H7 (cell line): Measurements from ENCODE around the gene TET2. TPM values are rescaled to one million over a fixed set of nuclear protein-coding genes. Genes with fewer than 3 reads are reported as not detected.

Experiments used
- DNase-seq: peaks from one replicate; pipeline ENCODE4 v3.0.0; 2012
- H3K27me3 ChIP-seq: 2 replicates; pipeline ENCODE4 v1.6.0; 2011; ENCODE audit warnings: mild to moderate bottlenecking, low read length; ENCODE audit not compliant: control insufficient read depth, insufficient read depth
- H3K36me3 ChIP-seq: replicated peaks from 2 replicates; pipeline ENCODE4 v1.5.1; 2011; ENCODE audit warnings: low read length; ENCODE audit not compliant: control insufficient read depth, insufficient read depth
- H3K4me3 ChIP-seq: 2 replicates; pipeline ENCODE4 v1.5.1; 2011; ENCODE audit warnings: low read depth, mild to moderate bottlenecking, control low read depth, low read length, moderate library complexity; ENCODE audit not compliant: insufficient read depth
- total RNA-seq: library from RNA; depleted of rRNA; stranded (reverse); fragments of >200 nt; shearing (Covaris generic); gene quantifications from 2 replicates; pipeline ENCODE4 v1.2.3, GENCODE V29; 2014

TET2 gene
- total RNA-seq, 1 experiment from 2014 or later = 0.59 TPM

GRCh38 chr4:105265689-105266088 is 119.0 kb downstream of the TET2 start:
- no peaks in the 10 kb centered on the region for H3K27me3 ChIP-seq
- DNase-seq = no peak

DNA sequence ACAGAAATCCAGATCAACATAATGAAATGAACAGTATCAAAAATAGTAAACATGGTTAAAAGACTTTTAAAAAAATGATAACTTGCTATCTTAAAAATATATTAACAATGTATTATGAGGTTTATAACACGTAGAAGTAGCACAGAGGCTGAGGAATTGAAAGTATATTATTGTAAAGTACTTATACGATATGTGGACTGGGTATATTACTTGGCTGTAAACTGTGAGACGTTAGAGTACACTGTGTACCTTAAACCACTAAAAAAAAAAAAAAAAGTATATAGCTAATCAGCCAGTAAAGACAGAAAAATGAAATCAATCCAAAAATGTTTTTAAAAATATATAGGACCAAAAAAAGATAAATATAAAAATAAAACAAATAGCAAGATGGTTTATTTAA is 120.6 kb downstream of the TET2 start:
- H3K36me3 ChIP-seq = no peaks in the 10 kb centered on the region
- DNase-seq = no peak
- no peaks in the 10 kb centered on the region for H3K27me3 ChIP-seq
- H3K4me3 ChIP-seq = no peak overlapping the region

More at GRCh38 chr4:105265689-105266088, 119.0 kb downstream of the TET2 start:
- no peak overlapping the region for H3K4me3 ChIP-seq
- no peaks in the 10 kb centered on the region for H3K36me3 ChIP-seq

- no peak for DNase-seq
- Histone ChIP-seq H3K36me3 (no peaks in the 10 kb centered on the region; the same call in 1 of the 2 replicates), H3K4me3 (no peak overlapping the region), H3K27me3 (no peaks in the 10 kb centered on the region)
These were observed 125.3 kb downstream of the TET2 start for GRCh38 chr4:105272002-105272401.

- H3K4me3 ChIP-seq = no peak overlapping the region
- H3K36me3 ChIP-seq = no peaks in the 10 kb centered on the region; the same call in 1 of the 2 replicates
- no peaks in the 10 kb centered on the region for H3K27me3 ChIP-seq
- DNase-seq = no peak
These were observed 126.6 kb downstream of the TET2 start for GRCh38 chr4:105273230-105273629.

DNA sequence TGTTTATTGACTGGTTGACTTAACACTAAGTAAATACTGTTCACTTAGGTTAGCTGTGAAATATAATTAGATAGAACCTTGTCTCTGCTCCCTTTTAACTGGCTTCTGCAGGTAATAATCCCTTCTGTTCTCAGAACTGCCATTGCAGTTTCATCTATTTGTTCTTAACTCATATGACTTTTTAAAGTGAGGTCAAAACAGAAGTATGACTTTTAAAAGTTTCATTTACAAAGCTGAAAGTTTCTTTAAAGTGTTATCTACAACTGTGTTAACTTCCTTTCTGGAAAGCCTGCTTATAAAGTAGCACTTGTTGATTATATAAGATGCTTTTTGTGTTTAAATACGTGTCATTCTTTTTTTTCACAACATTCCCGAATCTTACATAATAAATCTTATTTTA is 127.4 kb downstream of the TET2 start:
- Histone ChIP-seq H3K27me3 (no peaks in the 10 kb centered on the region), H3K36me3 (no peaks in the 10 kb centered on the region; the same call in 1 of the 2 replicates), H3K4me3 (no peak overlapping the region)
- no peak for DNase-seq

DNA sequence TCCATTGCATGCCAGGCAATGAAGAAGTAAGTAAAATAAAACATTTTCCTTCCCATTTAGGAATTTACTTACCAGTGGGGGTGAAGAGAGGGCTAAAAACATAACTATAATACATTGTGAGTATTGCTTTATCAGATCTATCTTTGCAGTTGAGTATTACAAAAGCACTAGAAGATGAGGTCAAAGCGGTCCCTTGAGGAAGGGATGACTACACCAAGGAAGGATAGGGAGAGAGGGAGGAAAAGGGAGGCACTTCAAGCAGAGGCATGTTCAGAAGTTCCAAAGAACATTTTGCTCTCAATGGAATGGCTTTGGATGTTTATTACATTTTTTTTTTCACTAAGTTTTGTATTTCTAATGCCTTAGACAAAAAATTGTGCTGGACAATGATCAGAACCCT is 127.8 kb downstream of the TET2 start:
- H3K27me3 ChIP-seq = no peaks in the 10 kb centered on the region
- no peak overlapping the region for H3K4me3 ChIP-seq
- H3K36me3 ChIP-seq = no peaks in the 10 kb centered on the region; the same call in 1 of the 2 replicates
- no peak for DNase-seq

- Histone ChIP-seq H3K27me3 (no peaks in the 10 kb centered on the region), H3K4me3 (no peak overlapping the region), H3K36me3 (no peaks in the 10 kb centered on the region; the same call in 1 of the 2 replicates)
- DNase-seq = no peak
These were observed 129.9 kb downstream of the TET2 start for GRCh38 chr4:105276361-105277104.

- DNase-seq = no peak
- Histone ChIP-seq H3K4me3 (no peak overlapping the region), H3K27me3 (no peaks in the 10 kb centered on the region), H3K36me3 (no peaks in the 10 kb centered on the region; the same call in 1 of the 2 replicates)
These were observed 131.0 kb downstream of the TET2 start for GRCh38 chr4:105277702-105278101.

DNA sequence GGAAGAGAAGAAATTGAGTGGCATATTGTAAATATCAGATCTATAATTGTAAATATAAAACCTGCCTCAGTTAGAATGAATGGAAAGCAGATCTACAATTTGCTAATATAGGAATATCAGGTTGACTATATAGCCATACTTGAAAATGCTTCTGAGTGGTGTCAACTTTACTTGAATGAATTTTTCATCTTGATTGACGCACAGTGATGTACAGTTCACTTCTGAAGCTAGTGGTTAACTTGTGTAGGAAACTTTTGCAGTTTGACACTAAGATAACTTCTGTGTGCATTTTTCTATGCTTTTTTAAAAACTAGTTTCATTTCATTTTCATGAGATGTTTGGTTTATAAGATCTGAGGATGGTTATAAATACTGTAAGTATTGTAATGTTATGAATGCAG is 132.6 kb downstream of the TET2 start:
- Histone ChIP-seq H3K36me3 (no peaks in the 10 kb centered on the region; the same call in 1 of the 2 replicates), H3K27me3 (no peaks in the 10 kb centered on the region), H3K4me3 (no peak overlapping the region)
- no peak for DNase-seq

DNA sequence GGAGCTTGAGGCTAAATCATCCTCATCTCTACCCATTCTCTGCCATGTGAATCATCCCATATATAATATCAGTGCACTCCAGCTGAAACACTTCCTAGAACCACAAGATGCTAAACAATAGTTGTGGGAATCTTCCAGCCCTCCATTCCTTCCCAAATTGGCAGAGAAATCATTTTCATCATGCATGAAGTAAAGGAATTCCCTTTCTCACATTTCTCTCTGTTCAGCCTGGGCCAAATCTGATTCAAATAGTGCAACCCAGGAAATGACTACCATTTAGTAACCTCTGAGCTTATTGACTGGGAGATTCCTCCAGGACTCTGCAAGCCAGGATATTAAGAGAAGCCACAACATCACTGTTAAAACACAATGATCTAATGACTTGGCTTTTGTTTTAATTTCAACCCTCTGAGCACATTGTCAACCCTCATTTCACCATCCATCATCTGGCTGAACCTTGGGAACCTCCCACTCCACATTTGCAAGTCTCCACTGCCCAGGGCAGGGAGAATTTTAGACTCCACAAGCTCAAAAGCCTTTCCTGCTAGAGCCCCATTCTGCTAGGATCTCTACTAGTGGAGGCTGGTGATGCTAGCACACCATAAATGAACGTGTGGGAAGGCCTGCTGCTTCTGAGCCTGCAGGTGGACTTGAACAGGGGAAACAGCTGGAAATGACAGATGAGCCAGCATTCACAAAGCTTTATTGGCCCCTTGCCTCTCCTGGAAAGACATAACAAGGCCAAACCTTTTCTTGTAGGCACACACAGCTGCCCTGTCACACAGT is 133.9 kb downstream of the TET2 start:
- H3K36me3 ChIP-seq = no peaks in the 10 kb centered on the region; the same call in 1 of the 2 replicates

DNA sequence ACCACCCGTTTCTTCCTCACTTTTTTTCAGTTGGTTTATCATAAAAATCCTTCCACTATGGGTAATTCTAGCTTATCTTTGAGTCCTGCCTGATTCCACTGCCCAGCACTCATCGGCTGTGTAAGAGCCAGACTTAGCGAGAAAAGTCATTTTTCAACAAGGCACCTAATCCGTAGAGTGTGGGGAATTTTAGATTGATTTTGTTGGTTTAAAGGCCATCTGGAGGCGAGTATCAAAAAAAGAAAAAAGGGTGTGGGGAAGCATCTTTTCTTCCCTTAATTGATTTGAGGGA is 134.4 kb downstream of the TET2 start:
- Histone ChIP-seq H3K4me3 (no peak overlapping the region), H3K27me3 (no peaks in the 10 kb centered on the region), H3K36me3 (no peaks in the 10 kb centered on the region; the same call in 1 of the 2 replicates)
- no peak for DNase-seq

More for the DNA sequence above, 133.9 kb downstream of the TET2 start:
- no peak for DNase-seq
- H3K27me3 ChIP-seq = no peaks in the 10 kb centered on the region
- H3K4me3 ChIP-seq = no peak overlapping the region

- Histone ChIP-seq H3K36me3 (no peaks in the 10 kb centered on the region), H3K27me3 (no peaks in the 10 kb centered on the region), H3K4me3 (no peak overlapping the region)
- no peak for DNase-seq
These were observed 135.8 kb downstream of the TET2 start for GRCh38 chr4:105282489-105282888.

DNA sequence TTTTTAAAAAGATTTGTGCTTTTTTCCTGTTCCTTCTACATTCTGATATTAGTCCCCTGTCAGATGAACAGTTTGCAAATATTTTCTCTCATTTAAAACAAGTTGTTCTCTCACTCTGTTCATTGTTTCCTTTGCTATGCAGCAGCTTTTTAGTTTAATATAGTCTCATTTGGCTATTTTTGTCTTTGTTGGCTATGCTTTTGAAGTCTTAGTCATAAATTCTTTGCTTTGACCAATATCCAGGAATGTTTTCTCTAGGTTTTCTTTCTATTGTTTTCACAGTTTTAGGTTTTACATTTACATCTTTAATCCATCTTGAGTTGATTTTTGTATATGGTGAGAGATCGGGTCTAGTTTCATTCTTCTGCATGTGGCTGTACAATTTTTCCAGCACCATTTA is 136.8 kb downstream of the TET2 start:
- Histone ChIP-seq H3K36me3 (no peaks in the 10 kb centered on the region), H3K4me3 (no peak overlapping the region), H3K27me3 (no peaks in the 10 kb centered on the region)
- no peak for DNase-seq

DNA sequence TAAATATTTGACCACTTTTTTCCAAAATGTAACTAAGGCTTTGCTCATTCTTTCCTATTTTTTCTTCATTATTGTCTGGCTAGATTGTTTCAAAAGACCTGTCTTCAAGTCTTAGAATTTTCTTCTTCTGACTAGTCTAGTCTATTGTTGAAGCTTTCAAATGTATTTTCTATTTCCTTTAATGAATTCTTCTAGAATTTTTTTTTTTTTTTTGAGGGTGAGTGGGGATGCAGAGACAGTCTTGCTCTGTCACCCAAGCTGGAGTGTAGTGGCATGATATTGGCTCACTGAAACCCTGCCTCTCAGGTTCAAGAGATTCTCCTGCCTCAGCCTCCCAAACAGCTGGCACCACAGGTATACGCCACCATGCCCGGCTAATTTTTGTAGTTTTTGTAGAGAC is 141.4 kb downstream of the TET2 start:
- Histone ChIP-seq H3K36me3 (no peaks in the 10 kb centered on the region), H3K27me3 (no peaks in the 10 kb centered on the region), H3K4me3 (no peak overlapping the region)
- DNase-seq = no peak

- Histone ChIP-seq H3K36me3 (no peaks in the 10 kb centered on the region), H3K4me3 (no peak overlapping the region), H3K27me3 (no peaks in the 10 kb centered on the region)
- DNase-seq = no peak
These were observed 145.2 kb downstream of the TET2 start for GRCh38 chr4:105291925-105292324.
